ENCODE data around the gene SLC22A1. TPM values are rescaled to one million over a fixed set of nuclear protein-coding genes. Genes with fewer than 3 reads are reported as not detected.

SLC22A1 gene
- total RNA-seq, 2 experiments from 2014 or later, result 0.14 to 0.89 TPM

DNA sequence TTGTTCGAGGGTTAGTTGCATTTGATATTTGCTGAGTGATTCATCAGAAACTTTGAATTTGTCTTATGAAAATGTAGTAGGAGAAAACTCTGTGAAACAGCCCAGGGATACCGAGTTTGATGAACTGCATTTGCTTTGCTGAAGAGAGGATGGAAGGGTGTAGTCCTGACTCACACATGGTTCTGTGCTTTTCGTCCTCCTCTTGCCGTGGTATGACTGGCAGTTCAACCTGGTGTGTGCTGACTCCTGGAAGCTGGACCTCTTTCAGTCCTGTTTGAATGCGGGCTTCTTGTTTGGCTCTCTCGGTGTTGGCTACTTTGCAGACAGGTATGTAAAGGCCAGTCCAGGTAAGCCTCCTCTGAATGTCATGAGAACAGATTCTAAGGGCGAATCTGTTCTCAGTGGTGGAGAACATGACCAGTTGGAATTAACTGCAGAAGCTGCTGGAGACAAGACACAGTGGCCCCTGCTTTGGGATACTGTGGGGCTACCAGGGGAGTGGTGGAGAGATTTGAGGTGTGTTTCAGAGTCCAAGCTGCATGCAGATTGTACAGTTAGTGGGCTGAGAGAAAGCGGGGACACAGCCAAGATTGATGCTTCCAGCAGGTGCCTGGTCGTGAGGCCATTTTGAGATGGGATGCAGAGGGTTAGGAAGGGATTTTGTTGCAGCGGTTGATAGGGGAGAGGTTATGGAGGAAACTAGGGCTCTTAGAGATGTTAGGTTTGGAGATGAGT, 8.4 kb downstream of the SLC22A1 start:
- H3K36me3 ChIP-seq (ENCODE audit: insufficient read depth, low read length), result no peaks in the 10 kb centered on the region
- Mint-ChIP-seq H3K4me3 (no peak overlapping the region), H3K27me3 (no peaks in the 10 kb centered on the region), H3K4me1 (ENCODE audit: low read depth) (no peaks in the 10 kb centered on the region), H3K9me3 (no peaks in the 10 kb centered on the region), H3K27ac (no peak overlapping the region), H3K36me3 (ENCODE audit: low read depth) (no peaks in the 10 kb centered on the region)
- no peaks in the 10 kb centered on the region for H3K4me1 ChIP-seq (ENCODE audit: insufficient read depth, low read length)
- intact Hi-C loops (cut with DNase I, micrococcal nuclease), result no loop called here
- H3K27me3 ChIP-seq (ENCODE audit: control insufficient read depth in 1 of 2, insufficient read depth in 2 of 2, low read length in 2 of 2), result no peaks in the 10 kb centered on the region
- DNase-seq (no peak), ATAC-seq (ENCODE audit: poor library complexity) (no peak)
- CTCF ChIA-PET, result no interaction called here
- TF ChIP-seq, protein P1, sequence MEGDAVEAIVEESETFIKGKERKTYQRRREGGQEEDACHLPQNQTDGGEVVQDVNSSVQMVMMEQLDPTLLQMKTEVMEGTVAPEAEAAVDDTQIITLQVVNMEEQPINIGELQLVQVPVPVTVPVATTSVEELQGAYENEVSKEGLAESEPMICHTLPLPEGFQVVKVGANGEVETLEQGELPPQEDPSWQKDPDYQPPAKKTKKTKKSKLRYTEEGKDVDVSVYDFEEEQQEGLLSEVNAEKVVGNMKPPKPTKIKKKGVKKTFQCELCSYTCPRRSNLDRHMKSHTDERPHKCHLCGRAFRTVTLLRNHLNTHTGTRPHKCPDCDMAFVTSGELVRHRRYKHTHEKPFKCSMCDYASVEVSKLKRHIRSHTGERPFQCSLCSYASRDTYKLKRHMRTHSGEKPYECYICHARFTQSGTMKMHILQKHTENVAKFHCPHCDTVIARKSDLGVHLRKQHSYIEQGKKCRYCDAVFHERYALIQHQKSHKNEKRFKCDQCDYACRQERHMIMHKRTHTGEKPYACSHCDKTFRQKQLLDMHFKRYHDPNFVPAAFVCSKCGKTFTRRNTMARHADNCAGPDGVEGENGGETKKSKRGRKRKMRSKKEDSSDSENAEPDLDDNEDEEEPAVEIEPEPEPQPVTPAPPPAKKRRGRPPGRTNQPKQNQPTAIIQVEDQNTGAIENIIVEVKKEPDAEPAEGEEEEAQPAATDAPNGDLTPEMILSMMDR (IDR thresholded peaks at IDR 0.05), result no peak
- no peak overlapping the region for H3K4me3 ChIP-seq (ENCODE audit: low read length)
- POLR2A ChIA-PET, result no interaction called here
- peaks cover 0 to 6% of the 10 kb centered on the region in 2 experiments for H3K9me3 ChIP-seq (ENCODE audit: control insufficient read depth in 1 of 2, insufficient read depth in 1 of 2, low read length in 2 of 2)
- no peak overlapping the region for H3K27ac ChIP-seq (ENCODE audit: low read depth in 1 of 2, low read length in 2 of 2)

- Mint-ChIP-seq H3K36me3 (ENCODE audit: low read depth) (no peaks in the 10 kb centered on the region), H3K27ac (no peak overlapping the region), H3K4me3 (no peak overlapping the region), H3K4me1 (ENCODE audit: low read depth) (no peaks in the 10 kb centered on the region), H3K9me3 (no peaks in the 10 kb centered on the region), H3K27me3 (no peaks in the 10 kb centered on the region)
- peaks cover 0 to 6% of the 10 kb centered on the region in 2 experiments for H3K9me3 ChIP-seq (ENCODE audit: control insufficient read depth in 1 of 2, insufficient read depth in 1 of 2, low read length in 2 of 2)
- TF ChIP-seq, protein P1 (IDR thresholded peaks at IDR 0.05), result no peak
- no peaks in the 10 kb centered on the region for H3K27me3 ChIP-seq (ENCODE audit: control insufficient read depth in 1 of 2, insufficient read depth in 2 of 2, low read length in 2 of 2)
- intact Hi-C loops (cut with DNase I, micrococcal nuclease), result no loop called here
- H3K4me3 ChIP-seq (ENCODE audit: low read length), result no peak overlapping the region
- DNase-seq (no peak), ATAC-seq (ENCODE audit: poor library complexity) (no peak)
- no peaks in the 10 kb centered on the region for H3K4me1 ChIP-seq (ENCODE audit: insufficient read depth, low read length)
- CTCF ChIA-PET, result no interaction called here
- POLR2A ChIA-PET, result no interaction called here
- H3K27ac ChIP-seq (ENCODE audit: low read depth in 1 of 2, low read length in 2 of 2), result no peak overlapping the region
- no peaks in the 10 kb centered on the region for H3K36me3 ChIP-seq (ENCODE audit: insufficient read depth, low read length)
Measured at GRCh38 chr6:160130729-160131484, 9.3 kb downstream of the SLC22A1 start.

GRCh38 chr6:160131636-160132296, 10.2 kb downstream of the SLC22A1 start:
- TF ChIP-seq, protein P1 (IDR thresholded peaks at IDR 0.05), result no peak
- Mint-ChIP-seq H3K36me3 (ENCODE audit: low read depth) (no peaks in the 10 kb centered on the region), H3K27ac (no peak overlapping the region), H3K4me3 (no peak overlapping the region), H3K4me1 (ENCODE audit: low read depth) (no peaks in the 10 kb centered on the region), H3K27me3 (no peaks in the 10 kb centered on the region), H3K9me3 (no peaks in the 10 kb centered on the region)
- H3K4me1 ChIP-seq (ENCODE audit: insufficient read depth, low read length), result no peaks in the 10 kb centered on the region
- ChIA-PET CTCF (no interaction called here), POLR2A (no interaction called here)
- no peaks in the 10 kb centered on the region for H3K27me3 ChIP-seq (ENCODE audit: control insufficient read depth in 1 of 2, insufficient read depth in 2 of 2, low read length in 2 of 2)
- no peak for DNase-seq
- no peak overlapping the region for H3K27ac ChIP-seq (ENCODE audit: low read depth in 1 of 2, low read length in 2 of 2)
- peaks cover 0 to 6% of the 10 kb centered on the region in 2 experiments for H3K9me3 ChIP-seq (ENCODE audit: control insufficient read depth in 1 of 2, insufficient read depth in 1 of 2, low read length in 2 of 2)
- no peak overlapping the region for H3K4me3 ChIP-seq (ENCODE audit: low read length)
- H3K36me3 ChIP-seq (ENCODE audit: insufficient read depth, low read length), result no peaks in the 10 kb centered on the region
- intact Hi-C loops (cut with DNase I, micrococcal nuclease), result no loop called here
- no peak for ATAC-seq (ENCODE audit: poor library complexity)

All from CD4-positive, alpha-beta T cell (primary cell).